Chondrocyte (in vitro differentiated cells): ENCODE results near the gene CMTM8. TPM values are rescaled to one million over a fixed set of nuclear protein-coding genes. Genes with fewer than 3 reads are reported as not detected.

Source experiments
- DNase-seq: peaks from one replicate; pipeline ENCODE4 v3.0.0; 2021; ENCODE audit warnings: mixed read lengths, low spot score
- H3K27ac Mint-ChIP-seq: one replicate; pipeline ENCODE4 v1.8.0; 2021; ENCODE audit warnings: mild to moderate bottlenecking, moderate library complexity, mixed read lengths; ENCODE audit not compliant: unreplicated experiment
- H3K27me3 Mint-ChIP-seq: 2 replicates; pipeline ENCODE4 v1.8.0; 2021; ENCODE audit warnings: low read depth, mixed read lengths
- H3K36me3 Mint-ChIP-seq: 2 replicates; pipeline ENCODE4 v1.8.0; 2021; ENCODE audit warnings: low read depth, mixed read lengths
- H3K4me1 Mint-ChIP-seq: 2 replicates; pipeline ENCODE4 v1.8.0; 2021; ENCODE audit warnings: low read depth, mild to moderate bottlenecking, mixed read lengths
- H3K4me3 Mint-ChIP-seq: one replicate; pipeline ENCODE4 v1.8.0; 2021; ENCODE audit warnings: mild to moderate bottlenecking, moderate library complexity, mixed read lengths; ENCODE audit not compliant: unreplicated experiment
- H3K9me3 Mint-ChIP-seq: 2 replicates; pipeline ENCODE4 v1.8.0; 2021; ENCODE audit warnings: low read depth, mixed read lengths
- CTCF ChIP-seq: fragments of 200-600 bp; sonication (generic); IDR thresholded peaks from 2 replicates; pipeline ENCODE4 v1.5.0; 2021; ENCODE audit warnings: antibody characterized with exemption, mild to moderate bottlenecking, moderate library complexity
- total RNA-seq: library from RNA; stranded (reverse); gene quantifications from 3 replicates; pipeline ENCODE4 v1.2.1, GENCODE V29; 2021

The CMTM8 gene
- total RNA-seq, 1 donor from 2014 or later: 2.5 TPM

DNA sequence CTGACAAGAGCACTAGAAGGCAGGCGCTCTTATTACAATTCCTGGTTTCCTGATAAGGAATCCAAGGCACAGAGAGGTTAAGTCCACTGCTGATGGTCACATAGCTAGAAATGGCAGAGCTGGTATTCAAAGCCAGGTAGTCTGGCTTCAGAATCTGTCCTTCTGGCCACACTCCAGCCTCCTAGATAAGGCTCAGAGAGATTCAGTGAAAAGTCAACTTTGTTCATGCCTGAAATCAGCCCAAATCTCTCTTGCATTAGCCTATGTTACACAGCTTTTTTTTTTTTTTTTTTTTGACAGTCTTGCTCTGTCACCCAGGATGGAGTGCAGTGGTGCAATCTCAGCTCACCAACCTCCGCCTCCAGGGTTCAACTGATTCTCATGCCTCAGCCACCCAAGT lies 21.1 kb upstream of the CMTM8 start:
- H3K36me3 Mint-ChIP-seq: peaks cover 1% of the 10 kb centered on the region
- H3K27me3 Mint-ChIP-seq: no peaks in the 10 kb centered on the region
- no peak overlapping the region for H3K27ac Mint-ChIP-seq

GRCh38 chr3:32219537-32219936 lies 18.9 kb upstream of the CMTM8 start:
- H3K27me3 Mint-ChIP-seq: no peaks in the 10 kb centered on the region
- no peak for DNase-seq
- peaks cover 1% of the 10 kb centered on the region for H3K36me3 Mint-ChIP-seq
- no peak overlapping the region for H3K4me3 Mint-ChIP-seq
- H3K27ac Mint-ChIP-seq: no peak overlapping the region
- peaks cover 8% of the 10 kb centered on the region for H3K9me3 Mint-ChIP-seq
- H3K4me1 Mint-ChIP-seq: peaks cover 13% of the 10 kb centered on the region
- TF ChIP-seq CTCF: no peak

More for the DNA sequence above, 21.1 kb upstream of the CMTM8 start:
- H3K9me3 Mint-ChIP-seq: peaks cover 8% of the 10 kb centered on the region
- no peak for DNase-seq
- no peak overlapping the region for H3K4me3 Mint-ChIP-seq
- peaks cover 13% of the 10 kb centered on the region for H3K4me1 Mint-ChIP-seq
- no peak for TF ChIP-seq CTCF

DNA sequence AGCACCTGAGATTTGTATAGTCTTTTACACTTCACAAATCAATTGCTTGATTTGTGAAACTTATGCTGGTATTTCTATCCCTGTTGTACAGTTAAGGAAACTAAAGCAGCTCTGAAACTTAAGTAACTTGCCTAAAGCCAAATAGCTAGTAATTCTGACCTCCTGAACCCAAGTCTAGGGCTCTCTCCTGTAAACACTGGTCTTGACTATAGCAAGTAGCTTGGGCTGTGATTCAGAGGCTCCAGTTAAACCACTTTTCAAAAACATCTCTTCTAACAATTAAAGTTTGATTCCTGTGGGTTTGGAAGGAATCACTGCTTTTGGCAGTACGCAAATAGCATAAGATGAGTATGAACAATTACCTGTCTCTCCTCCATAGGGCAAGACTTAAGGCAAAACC lies 18.5 kb upstream of the CMTM8 start:
- Mint-ChIP-seq H3K27ac (no peak overlapping the region), H3K4me1 (peaks cover 9% of the 10 kb centered on the region), H3K36me3 (peaks cover 1% of the 10 kb centered on the region), H3K4me3 (no peak overlapping the region), H3K9me3 (peaks cover 8% of the 10 kb centered on the region), H3K27me3 (no peaks in the 10 kb centered on the region)
- TF ChIP-seq CTCF: no peak
- no peak for DNase-seq

GRCh38 chr3:32222950-32223349 lies 15.5 kb upstream of the CMTM8 start:
- Mint-ChIP-seq H3K4me1 (peaks cover 30% of the 10 kb centered on the region), H3K27me3 (no peaks in the 10 kb centered on the region), H3K9me3 (peaks cover 8% of the 10 kb centered on the region), H3K27ac (no peak overlapping the region), H3K36me3 (peaks cover 1% of the 10 kb centered on the region), H3K4me3 (no peak overlapping the region)
- no peak for TF ChIP-seq CTCF
- DNase-seq: no peak

GRCh38 chr3:32224016-32224516 lies 14.4 kb upstream of the CMTM8 start:
- DNase-seq: no peak
- no peak for TF ChIP-seq CTCF
- Mint-ChIP-seq H3K27me3 (no peaks in the 10 kb centered on the region), H3K9me3 (peaks cover 7% of the 10 kb centered on the region), H3K4me3 (no peak overlapping the region), H3K4me1 (peaks cover 30% of the 10 kb centered on the region), H3K36me3 (peaks cover 1% of the 10 kb centered on the region), H3K27ac (no peak overlapping the region)
